ENCODE data around the gene SH3TC2.

SH3TC2 gene

DNA sequence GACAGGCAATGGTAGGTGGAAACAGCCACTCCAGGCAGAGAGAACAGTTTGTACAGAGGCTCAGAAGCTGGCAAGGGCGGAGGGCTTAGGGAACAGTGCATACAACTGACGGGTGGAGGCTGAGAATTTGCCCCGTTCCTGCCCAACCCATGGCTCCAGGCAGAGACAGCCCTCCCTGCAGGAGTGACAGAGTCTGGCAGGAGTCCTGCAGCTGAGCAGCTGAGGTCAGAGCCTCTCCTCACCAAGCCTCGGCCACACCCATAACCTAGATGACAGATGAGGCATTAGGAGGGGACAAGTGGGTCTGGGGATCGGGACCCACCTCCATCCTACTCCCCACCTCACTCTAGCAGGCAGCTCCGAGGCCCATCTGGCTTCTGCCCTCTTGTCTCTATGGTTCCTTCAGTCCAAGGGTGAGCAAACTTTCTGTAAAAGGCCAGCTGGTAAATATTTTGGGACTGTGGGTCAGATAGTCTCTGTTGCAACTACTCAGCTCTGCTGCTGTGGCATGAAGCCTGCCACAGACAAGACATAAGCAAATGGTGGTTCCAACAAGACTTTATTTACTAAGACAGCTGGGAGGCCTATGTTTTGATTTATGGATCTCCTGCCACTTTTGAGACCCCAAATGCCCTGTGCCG is 83.7 kb downstream of the SH3TC2 start:
- H3K9me3 ChIP-seq (ENCODE audit: control insufficient read depth, low read length): no peaks in the 10 kb centered on the region
- WGBS, 2 experiments: 88 to 89% methylated on average over 7 of the region's 7 CpGs
- no peaks in the 10 kb centered on the region for H3K36me3 ChIP-seq (ENCODE audit: control insufficient read depth, insufficient read depth, low read length)
- H3K4me3 ChIP-seq (ENCODE audit: insufficient read depth, low read depth, low read length): no peak overlapping the region
- peaks cover 7% of the 10 kb centered on the region for H3K4me1 ChIP-seq (ENCODE audit: control insufficient read depth, insufficient read depth, low read length)
- no peak overlapping the region for H3K27ac ChIP-seq (ENCODE audit: insufficient read depth, low read depth, low read length, poor library complexity, severe bottlenecking)
- no peaks in the 10 kb centered on the region for H3K27me3 ChIP-seq (ENCODE audit: control insufficient read depth, insufficient read depth, low read length, poor library complexity, severe bottlenecking)

DNA sequence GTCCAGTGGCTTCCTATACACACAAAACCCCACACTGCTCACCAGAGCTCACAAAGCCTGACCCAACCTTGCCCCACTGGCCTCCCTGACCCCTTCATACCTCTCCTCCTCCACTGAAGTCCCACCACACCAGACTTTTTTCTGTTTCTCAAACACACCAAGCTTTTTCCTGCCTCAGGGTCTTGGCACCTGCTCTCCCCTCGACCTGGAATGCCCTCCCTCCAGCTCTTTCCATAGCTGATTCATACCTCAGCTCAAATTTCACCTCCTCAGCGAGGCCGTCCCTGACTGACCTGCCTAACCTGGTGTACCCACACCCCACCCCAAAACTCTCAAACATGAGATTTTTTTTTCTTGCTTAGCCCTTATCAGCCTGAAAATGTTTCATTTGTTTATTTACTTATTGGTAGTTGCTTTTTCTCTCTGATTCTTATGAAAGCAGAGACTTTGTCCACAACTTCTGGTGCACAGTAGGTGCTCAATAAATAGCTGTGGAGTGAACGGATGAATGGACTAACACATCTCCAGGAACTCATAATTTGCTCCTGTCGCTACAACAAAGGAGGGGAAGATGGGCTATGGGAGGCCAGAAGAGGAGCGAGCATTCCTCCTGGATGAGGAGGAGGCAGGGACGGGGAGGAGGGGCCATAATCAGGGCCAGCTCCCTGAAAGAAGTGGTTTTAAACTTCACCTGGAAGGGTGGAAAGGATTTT is 84.3 kb downstream of the SH3TC2 start:
- H3K4me3 ChIP-seq (ENCODE audit: insufficient read depth, low read depth, low read length): no peak overlapping the region
- no peaks in the 10 kb centered on the region for H3K36me3 ChIP-seq (ENCODE audit: control insufficient read depth, insufficient read depth, low read length)
- H3K27ac ChIP-seq (ENCODE audit: insufficient read depth, low read depth, low read length, poor library complexity, severe bottlenecking): no peak overlapping the region
- H3K27me3 ChIP-seq (ENCODE audit: control insufficient read depth, insufficient read depth, low read length, poor library complexity, severe bottlenecking): no peaks in the 10 kb centered on the region
- 76 to 84% methylated on average over 7 of the region's 7 CpGs for WGBS, 2 experiments
- no peaks in the 10 kb centered on the region for H3K9me3 ChIP-seq (ENCODE audit: control insufficient read depth, low read length)
- peaks cover 7% of the 10 kb centered on the region for H3K4me1 ChIP-seq (ENCODE audit: control insufficient read depth, insufficient read depth, low read length)

DNA sequence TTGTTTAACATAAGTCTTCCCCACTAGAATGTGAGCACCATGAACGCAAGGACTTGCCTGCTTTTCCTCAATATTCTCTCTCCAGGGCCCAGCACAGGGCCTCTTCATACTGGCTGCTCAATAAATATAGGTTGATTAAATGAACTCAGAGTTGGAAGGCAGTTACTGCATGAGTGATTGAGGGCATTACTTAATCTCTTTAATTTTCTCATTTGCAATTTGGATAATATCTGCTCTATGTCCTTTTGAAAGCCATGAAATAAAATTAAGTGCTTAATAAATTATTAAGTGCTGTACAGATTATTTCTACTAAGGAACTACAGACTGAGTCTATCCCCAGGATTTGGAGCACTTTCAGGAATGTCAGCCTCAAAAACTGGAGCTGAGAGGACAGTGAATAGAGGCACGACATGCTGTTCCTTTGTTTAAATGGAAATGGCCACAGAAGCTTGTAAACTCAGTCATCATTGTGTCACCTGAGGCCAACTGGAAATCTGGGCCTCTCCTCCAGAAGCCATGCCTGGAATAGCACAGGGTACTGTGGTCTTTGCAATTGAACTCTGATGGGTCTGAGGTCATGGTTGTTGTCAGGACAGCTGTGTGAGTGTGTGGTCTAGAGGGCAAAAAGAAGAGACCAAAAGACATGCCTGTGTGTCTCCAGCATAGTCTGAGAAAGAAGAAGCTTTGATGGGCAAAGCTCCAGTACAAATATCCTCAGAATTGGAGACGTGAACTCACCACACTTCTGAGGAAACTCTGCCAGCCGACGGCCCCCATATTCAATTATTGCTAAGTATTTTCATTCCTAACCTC is 86.1 kb downstream of the SH3TC2 start:
- Histone ChIP-seq H3K27me3 (ENCODE audit: control insufficient read depth, insufficient read depth, low read length, poor library complexity, severe bottlenecking) (peaks cover 4% of the 10 kb centered on the region), H3K4me1 (ENCODE audit: control insufficient read depth, insufficient read depth, low read length) (peaks cover 9% of the 10 kb centered on the region), H3K9me3 (ENCODE audit: control insufficient read depth, low read length) (no peaks in the 10 kb centered on the region), H3K36me3 (ENCODE audit: control insufficient read depth, insufficient read depth, low read length) (no peaks in the 10 kb centered on the region), H3K4me3 (ENCODE audit: insufficient read depth, low read depth, low read length) (no peak overlapping the region), H3K27ac (ENCODE audit: insufficient read depth, low read depth, low read length, poor library complexity, severe bottlenecking) (no peak overlapping the region)
- 67 to 81% methylated on average over 4 to 5 of the region's 5 CpGs for WGBS, 2 experiments

DNA sequence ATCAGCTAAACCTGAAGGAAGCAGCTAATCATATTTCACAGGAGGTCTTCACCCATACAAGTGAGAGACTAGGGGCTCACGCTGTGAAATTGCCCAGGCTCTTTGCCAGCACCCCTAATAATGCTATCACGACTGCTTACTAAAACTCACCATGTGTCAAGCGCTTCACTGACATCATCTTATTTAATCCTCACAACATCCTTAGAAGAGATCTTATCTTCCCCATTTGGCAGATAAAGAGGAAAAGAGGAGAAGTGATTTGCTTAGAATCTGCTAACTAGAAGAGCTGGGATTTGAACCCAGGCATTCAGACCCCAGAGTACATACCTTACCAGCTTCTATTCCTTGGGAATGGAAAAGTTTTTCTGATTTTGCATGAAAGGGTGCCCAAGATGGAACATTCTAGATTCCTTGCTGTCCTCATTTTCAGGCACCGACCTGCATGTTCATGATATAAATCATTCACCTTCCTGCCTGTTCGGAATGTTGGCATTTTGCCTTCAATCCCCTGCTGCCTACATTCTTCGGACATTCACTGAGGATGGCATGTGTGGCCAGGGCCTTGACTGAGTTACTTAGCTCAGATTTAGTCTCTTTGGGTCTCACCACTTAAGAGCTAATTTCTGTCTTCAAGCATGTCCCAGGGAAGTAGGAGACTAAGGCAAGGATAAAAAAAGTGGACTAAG is 88.1 kb downstream of the SH3TC2 start:
- no peak overlapping the region for H3K4me3 ChIP-seq (ENCODE audit: insufficient read depth, low read depth, low read length)
- no peak overlapping the region for H3K27ac ChIP-seq (ENCODE audit: insufficient read depth, low read depth, low read length, poor library complexity, severe bottlenecking)
- H3K9me3 ChIP-seq (ENCODE audit: control insufficient read depth, low read length): no peaks in the 10 kb centered on the region
- H3K4me1 ChIP-seq (ENCODE audit: control insufficient read depth, insufficient read depth, low read length): peaks cover 18% of the 10 kb centered on the region
- H3K27me3 ChIP-seq (ENCODE audit: control insufficient read depth, insufficient read depth, low read length, poor library complexity, severe bottlenecking): peaks cover 4% of the 10 kb centered on the region
- 92 to 93% methylated on average over 6 of the region's 6 CpGs for WGBS, 2 experiments
- no peaks in the 10 kb centered on the region for H3K36me3 ChIP-seq (ENCODE audit: control insufficient read depth, insufficient read depth, low read length)

DNA sequence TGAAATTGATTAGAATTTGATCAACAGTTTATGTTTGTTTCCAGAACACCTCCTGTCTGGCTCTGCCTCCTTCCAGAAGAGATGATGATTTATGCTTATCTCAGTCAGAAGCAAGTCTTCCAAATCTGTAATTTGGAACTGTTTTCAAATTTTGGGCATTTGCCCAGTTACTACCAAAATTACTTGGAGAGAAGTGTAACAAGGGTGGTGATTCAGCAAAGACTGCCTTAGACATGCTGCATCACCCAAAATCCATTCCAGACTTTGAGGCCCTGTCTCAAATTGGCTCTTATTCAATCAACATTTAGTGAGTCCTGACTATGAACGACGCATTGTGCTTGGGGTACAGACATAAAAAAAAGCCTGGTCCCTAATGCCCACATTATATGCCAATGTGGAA is 89.4 kb downstream of the SH3TC2 start:
- Histone ChIP-seq H3K27ac (ENCODE audit: insufficient read depth, low read depth, low read length, poor library complexity, severe bottlenecking) (no peak overlapping the region), H3K27me3 (ENCODE audit: control insufficient read depth, insufficient read depth, low read length, poor library complexity, severe bottlenecking) (peaks cover 4% of the 10 kb centered on the region), H3K4me1 (ENCODE audit: control insufficient read depth, insufficient read depth, low read length) (peaks cover 18% of the 10 kb centered on the region), H3K36me3 (ENCODE audit: control insufficient read depth, insufficient read depth, low read length) (no peaks in the 10 kb centered on the region), H3K4me3 (ENCODE audit: insufficient read depth, low read depth, low read length) (no peak overlapping the region), H3K9me3 (ENCODE audit: control insufficient read depth, low read length) (no peaks in the 10 kb centered on the region)
- WGBS, 2 experiments: 93 to 94% methylated on average over 2 of the region's 2 CpGs

DNA sequence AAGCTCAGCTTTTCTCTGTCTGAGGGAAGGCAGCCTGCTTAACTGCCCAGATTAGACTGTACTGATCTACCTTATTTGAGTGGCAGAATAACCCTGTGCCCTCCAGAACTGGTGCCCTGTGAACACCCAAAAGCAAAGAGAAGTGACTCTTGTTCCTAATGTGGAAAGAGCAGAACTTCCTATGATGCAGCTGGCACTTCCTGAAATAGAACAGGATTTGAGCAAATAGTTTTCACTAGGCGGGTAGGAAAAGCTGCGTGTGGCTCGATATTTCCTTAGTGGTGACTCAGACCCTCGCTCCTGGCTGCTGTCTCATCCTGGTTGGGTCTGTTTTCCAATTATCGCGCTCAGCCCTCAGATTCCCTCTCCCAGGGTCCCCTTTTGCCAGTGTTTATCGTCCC is 89.9 kb downstream of the SH3TC2 start:
- Histone ChIP-seq H3K27me3 (ENCODE audit: control insufficient read depth, insufficient read depth, low read length, poor library complexity, severe bottlenecking) (peaks cover 4% of the 10 kb centered on the region), H3K27ac (ENCODE audit: insufficient read depth, low read depth, low read length, poor library complexity, severe bottlenecking) (no peak overlapping the region), H3K4me1 (ENCODE audit: control insufficient read depth, insufficient read depth, low read length) (peaks cover 18% of the 10 kb centered on the region), H3K4me3 (ENCODE audit: insufficient read depth, low read depth, low read length) (no peak overlapping the region), H3K36me3 (ENCODE audit: control insufficient read depth, insufficient read depth, low read length) (no peaks in the 10 kb centered on the region), H3K9me3 (ENCODE audit: control insufficient read depth, low read length) (no peaks in the 10 kb centered on the region)
- WGBS, 2 experiments: 84 to 89% methylated on average over 7 of the region's 7 CpGs

DNA sequence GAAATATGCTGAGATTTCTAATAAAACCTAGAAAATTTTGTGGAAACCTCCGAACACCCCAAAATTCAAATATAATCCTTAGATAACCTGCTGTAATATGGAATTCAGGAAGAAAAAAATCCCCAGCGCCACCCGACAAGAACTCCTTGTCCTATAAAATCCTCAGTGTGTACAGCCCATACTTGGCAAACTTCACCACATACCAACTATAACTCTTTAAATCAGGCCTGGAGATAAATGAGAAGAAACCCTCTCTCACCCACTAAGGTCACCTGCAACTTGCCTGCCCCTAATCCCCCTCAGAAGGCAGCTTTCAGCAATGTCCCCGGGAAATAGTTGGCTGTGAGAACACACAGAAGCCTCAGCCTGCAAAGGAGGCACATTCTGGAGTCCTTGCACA is 90.5 kb downstream of the SH3TC2 start:
- H3K4me1 ChIP-seq (ENCODE audit: control insufficient read depth, insufficient read depth, low read length): peaks cover 18% of the 10 kb centered on the region
- H3K27ac ChIP-seq (ENCODE audit: insufficient read depth, low read depth, low read length, poor library complexity, severe bottlenecking): no peak overlapping the region
- 88 to 89% methylated on average over 4 of the region's 4 CpGs for WGBS, 2 experiments
- H3K4me3 ChIP-seq (ENCODE audit: insufficient read depth, low read depth, low read length): no peak overlapping the region
- H3K9me3 ChIP-seq (ENCODE audit: control insufficient read depth, low read length): no peaks in the 10 kb centered on the region
- H3K27me3 ChIP-seq (ENCODE audit: control insufficient read depth, insufficient read depth, low read length, poor library complexity, severe bottlenecking): peaks cover 4% of the 10 kb centered on the region
- H3K36me3 ChIP-seq (ENCODE audit: control insufficient read depth, insufficient read depth, low read length): no peaks in the 10 kb centered on the region

DNA sequence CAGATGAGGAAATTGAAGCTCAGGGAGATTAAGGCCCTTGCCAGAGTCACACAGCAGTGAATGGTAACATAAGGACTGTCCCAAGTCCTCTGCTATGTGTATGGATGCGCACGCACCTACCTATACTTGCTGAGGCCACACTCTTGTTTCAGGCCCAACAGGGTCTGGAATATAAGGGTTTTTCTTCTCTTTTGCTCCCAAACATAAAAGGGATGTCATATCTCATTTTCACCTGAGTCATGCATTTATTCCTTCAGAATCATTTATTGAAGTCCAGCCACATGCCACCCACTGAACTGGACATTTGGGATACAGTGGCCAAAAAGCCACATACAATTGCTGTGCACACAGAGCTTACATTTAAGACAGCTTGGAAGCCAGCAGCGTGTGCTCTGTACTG is 92.0 kb downstream of the SH3TC2 start:
- Histone ChIP-seq H3K9me3 (ENCODE audit: control insufficient read depth, low read length) (no peaks in the 10 kb centered on the region), H3K36me3 (ENCODE audit: control insufficient read depth, insufficient read depth, low read length) (no peaks in the 10 kb centered on the region), H3K27ac (ENCODE audit: insufficient read depth, low read depth, low read length, poor library complexity, severe bottlenecking) (no peak overlapping the region), H3K27me3 (ENCODE audit: control insufficient read depth, insufficient read depth, low read length, poor library complexity, severe bottlenecking) (peaks cover 4% of the 10 kb centered on the region), H3K4me3 (ENCODE audit: insufficient read depth, low read depth, low read length) (no peak overlapping the region), H3K4me1 (ENCODE audit: control insufficient read depth, insufficient read depth, low read length) (peaks cover 11% of the 10 kb centered on the region)
- WGBS, 2 experiments: 96 to 99% methylated on average over 3 of the region's 3 CpGs

DNA sequence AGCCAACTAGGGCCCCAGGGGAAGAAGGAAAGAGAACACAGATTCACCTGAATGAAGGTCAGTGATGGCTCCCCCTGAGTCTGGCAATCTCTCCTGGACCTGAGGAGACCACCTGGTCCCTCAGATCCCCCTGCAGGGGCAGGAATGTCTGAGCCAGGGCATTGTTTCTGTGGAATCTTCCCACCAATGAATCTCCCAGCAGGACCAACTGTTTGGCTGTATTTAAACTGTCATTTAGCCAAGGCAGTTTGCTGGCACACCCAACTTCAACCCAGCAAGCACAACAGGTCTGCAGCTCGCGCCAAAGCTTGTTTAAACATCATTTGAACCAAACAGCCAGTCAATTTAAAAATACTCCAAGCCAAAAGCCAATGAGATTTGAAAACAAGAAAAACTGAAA is 92.6 kb downstream of the SH3TC2 start:
- WGBS, 2 experiments: 43 to 65% methylated on average over 2 of the region's 2 CpGs
- Histone ChIP-seq H3K36me3 (ENCODE audit: control insufficient read depth, insufficient read depth, low read length) (no peaks in the 10 kb centered on the region), H3K27ac (ENCODE audit: insufficient read depth, low read depth, low read length, poor library complexity, severe bottlenecking) (no peak overlapping the region), H3K9me3 (ENCODE audit: control insufficient read depth, low read length) (no peaks in the 10 kb centered on the region), H3K4me3 (ENCODE audit: insufficient read depth, low read depth, low read length) (no peak overlapping the region), H3K4me1 (ENCODE audit: control insufficient read depth, insufficient read depth, low read length) (peaks cover 11% of the 10 kb centered on the region), H3K27me3 (ENCODE audit: control insufficient read depth, insufficient read depth, low read length, poor library complexity, severe bottlenecking) (peaks cover 4% of the 10 kb centered on the region)

DNA sequence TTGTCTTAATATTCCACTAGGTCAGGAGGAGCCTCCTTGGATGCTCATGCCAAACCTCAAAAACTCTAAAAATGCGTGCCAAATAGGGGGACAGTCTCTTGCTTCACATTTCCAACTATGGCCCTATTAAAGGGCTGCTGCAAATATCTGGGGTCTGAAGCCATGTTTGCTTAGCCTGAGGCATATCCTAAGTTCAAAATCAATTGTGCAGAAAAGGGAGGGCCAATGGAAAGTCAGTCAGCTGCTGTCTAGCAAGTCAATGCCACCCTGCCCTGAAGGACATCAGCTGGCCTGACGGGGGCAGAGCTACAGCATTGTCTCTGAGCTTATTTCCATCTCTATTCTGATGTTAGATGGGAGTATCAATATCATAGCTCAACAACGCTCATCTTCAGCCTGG is 93.6 kb downstream of the SH3TC2 start:
- H3K9me3 ChIP-seq (ENCODE audit: control insufficient read depth, low read length): no peaks in the 10 kb centered on the region
- no peaks in the 10 kb centered on the region for H3K36me3 ChIP-seq (ENCODE audit: control insufficient read depth, insufficient read depth, low read length)
- peaks cover 11% of the 10 kb centered on the region for H3K4me1 ChIP-seq (ENCODE audit: control insufficient read depth, insufficient read depth, low read length)
- peaks cover 4% of the 10 kb centered on the region for H3K27me3 ChIP-seq (ENCODE audit: control insufficient read depth, insufficient read depth, low read length, poor library complexity, severe bottlenecking)
- no peak overlapping the region for H3K4me3 ChIP-seq (ENCODE audit: insufficient read depth, low read depth, low read length)
- no peak overlapping the region for H3K27ac ChIP-seq (ENCODE audit: insufficient read depth, low read depth, low read length, poor library complexity, severe bottlenecking)
- 43 to 59% methylated on average over 2 to 3 of the region's 3 CpGs for WGBS, 2 experiments
